Kidney capillary endothelial cell (primary cell): ENCODE data around the gene AOPEP.

Experiments
- DNase-seq: peaks from one replicate; pipeline ENCODE4 v3.0.0-alpha.2; 2018; ENCODE audit warnings: low spot score

The AOPEP gene

DNA sequence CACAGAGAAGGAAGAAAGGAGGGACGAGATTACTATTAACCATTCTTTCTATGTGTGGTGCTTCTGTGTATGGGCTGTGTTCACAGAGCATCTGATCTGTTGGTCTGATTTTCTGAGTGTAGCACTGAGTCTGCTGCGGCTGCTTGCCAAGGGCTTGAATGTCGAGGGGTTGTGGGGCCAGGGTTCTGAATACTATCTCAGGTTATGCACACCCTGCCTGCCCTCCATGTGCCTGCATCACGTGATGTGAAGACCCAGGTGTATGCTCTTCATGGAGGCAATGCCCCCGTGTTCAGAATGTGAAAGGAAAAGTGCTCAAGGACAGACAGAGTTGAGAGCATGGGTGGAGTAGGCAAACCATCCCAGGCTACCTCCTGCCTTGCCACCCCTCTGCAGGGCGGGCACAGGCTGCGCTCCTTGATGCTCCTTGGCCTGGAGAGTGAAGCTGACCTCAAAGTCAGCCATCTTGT lies 336.1 kb downstream of the AOPEP start:
- no peak for DNase-seq

GRCh38 chr9:95063300-95063699 lies 336.8 kb downstream of the AOPEP start:
- no peak for DNase-seq

DNA sequence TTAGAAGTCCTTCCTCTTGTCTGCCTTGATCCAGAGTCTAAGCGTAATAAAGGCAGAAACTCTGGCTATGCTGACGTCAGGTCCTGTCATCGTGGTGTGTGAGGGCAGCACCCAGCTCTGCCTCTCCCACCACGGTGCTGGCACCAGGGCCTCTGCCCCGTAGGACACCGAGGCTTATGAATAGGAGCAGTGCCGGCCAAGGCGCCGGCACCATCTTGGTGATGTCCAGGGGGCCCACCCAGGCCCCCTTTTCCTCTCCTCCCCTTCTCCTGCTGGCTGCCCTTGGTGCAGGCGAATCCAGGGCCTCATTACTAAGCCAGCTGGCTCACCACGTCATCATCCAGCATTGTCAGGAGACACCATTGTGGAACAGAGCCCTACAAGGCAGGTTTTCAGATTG lies 338.7 kb downstream of the AOPEP start:
- DNase-seq, result no peak

DNA sequence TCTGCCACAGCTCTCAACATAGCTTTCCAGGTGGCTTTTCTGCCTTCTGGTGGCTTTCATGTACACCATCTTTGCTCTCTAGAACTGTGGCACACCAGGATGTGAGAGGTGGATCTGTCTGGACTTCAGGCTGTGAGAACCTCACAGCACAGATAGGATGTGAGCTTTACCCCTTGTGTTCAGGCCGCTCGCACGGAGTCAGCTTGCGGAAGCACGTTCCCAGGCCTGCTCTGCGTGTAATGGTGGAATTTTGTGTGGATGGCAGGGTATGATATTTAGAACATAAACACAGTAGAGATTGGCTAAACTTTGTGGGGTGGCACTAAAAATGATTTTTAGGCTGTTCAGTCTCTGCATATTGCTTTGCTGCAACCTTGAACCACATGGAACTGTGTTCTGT lies 340.6 kb downstream of the AOPEP start:
- DNase-seq, result no peak

DNA sequence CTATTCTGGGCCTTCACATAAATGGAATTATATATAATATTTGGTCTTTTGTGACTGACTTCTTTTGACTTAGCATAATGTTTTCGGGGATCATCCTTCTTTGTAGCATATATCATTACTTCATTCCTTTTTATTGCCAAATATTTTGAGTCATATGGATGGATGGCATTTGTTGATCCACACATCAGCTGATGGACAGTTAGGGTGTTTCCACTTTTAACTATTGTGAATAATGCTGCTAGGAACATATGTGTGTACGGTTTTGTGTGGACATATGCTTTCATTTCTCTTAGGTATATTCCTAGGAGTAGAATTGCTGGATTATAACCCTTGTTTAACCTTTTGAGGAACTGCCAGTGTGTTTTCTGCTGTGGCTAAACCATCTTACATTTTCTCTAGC lies 341.4 kb downstream of the AOPEP start:
- no peak for DNase-seq

DNA sequence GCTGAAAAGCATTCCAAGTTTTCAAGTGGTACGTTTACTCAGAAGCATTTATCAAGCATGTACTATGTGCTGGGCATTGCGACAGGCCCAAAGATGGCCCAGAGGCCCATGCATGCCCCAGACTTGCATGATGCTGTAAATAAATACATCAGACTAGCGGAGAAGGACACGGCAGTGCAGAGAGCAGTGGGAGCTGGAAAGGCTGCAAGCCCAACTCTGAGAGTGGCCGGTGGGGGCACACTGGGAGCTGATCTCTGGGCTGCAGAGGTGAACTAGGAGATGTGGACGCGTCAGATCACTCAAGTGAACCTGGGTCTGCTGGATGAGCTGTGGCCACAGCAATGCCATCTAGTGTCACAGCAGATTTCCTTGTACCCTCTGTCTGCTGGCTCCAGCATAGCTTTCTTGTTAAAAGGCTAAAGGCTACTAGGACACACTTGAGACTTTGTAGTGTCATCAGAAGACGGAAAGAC lies 344.1 kb downstream of the AOPEP start:
- no peak for DNase-seq

DNA sequence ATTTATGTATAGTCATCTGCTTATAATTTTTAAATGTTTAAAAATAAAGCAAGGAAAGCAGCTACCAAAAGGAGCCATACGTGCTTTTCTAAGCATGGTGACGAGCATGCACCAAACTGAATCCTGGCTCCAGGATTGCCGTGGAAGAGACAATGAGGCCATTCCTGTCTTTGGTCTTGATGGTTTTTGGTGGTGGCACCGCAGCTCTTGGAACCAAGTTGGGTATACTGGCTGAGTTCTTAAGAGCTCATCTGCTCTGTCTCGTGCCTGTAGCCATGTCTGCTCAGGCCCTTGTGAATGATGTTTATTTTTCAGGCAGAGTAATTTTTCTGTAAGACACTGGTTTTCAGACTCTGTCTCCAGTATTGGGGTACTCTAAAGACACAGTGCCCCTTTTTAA lies 345.0 kb downstream of the AOPEP start:
- no peak for DNase-seq

GRCh38 chr9:95071925-95072324 lies 345.4 kb downstream of the AOPEP start:
- no peak for DNase-seq

DNA sequence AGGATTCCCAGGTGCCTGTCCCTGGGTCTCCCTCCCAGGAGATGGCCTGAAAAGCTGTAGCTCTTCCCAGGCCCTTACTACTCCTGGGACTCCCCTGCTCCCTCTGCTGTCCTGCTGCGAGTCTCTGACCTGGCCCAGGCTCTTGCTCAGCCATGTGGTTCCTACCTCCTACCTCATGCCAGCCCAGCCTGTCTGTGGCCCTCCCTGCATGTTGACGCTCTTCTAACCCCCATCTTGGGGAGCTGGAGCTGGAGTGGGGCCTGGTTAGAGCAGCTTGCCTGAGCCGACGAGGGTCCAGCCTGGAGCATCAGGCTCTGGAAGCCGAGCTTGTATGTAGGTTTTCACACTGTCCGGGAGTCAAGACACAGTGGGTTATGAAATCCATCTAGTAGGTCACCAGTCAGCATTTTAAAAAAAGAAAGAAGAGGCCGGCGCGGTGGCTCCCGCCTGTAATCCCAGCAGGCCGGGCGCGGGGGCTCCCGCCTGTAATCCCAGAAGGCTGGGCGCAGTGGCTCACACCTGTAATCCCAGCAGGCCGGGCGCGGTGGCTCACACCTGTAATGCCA lies 346.6 kb downstream of the AOPEP start:
- DNase-seq, result no peak

GRCh38 chr9:95073918-95074317 lies 347.4 kb downstream of the AOPEP start:
- no peak for DNase-seq

GRCh38 chr9:95074632-95075031 lies 348.1 kb downstream of the AOPEP start:
- no peak for DNase-seq

DNA sequence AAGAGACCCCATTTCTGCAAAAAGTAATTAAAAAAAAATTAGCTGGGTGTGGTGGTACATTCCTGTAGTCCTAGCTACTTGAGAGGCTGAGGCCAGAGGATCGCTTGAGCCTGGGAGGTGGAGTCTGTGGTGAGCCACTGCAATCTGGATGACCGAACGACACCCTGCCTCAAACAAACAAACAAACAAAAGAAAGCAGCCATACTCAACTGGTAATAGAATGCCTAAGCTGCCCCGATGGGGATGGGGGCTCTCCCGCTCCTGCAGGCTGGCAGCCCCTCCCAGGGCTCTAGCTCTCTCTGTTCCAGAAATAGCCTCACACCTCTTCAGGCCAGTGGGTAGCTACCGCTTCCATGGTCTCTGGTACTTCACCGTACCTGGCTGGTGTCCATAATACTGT lies 349.2 kb downstream of the AOPEP start:
- DNase-seq, result no peak

- DNase-seq, result no peak
Measured at GRCh38 chr9:95076696-95077052, 350.2 kb downstream of the AOPEP start.

GRCh38 chr9:95077053-95077765 lies 350.7 kb downstream of the AOPEP start:
- DNase-seq, result no peak

DNA sequence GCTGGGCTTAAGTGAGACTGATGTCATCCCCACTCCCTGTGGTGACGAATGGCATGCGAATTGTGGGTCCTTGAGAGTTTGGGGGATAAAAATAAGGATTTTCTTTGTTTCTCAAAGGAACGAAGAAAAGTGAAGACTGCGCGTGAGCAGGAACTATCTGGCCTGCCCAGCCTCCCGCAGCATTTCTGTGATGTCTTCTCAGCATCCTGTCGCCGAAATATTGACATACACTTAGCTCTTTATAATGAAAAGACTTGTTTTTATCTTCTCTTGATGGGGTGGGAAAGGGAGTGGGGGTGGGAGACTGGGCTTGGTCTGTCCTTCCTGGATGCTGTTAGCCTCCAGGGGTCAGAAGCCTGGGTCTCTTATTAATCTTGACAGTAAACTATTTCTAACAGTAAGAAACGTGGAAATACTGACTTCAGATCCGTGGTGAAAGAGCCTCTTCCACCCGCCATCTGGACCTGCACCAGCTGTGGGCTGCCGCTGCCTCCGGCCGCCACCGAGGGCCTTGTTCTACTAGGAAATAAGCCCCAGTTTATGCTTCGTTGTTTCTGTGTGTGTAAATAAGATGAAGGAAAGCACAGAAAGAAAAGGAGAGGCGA lies 351.4 kb downstream of the AOPEP start:
- no peak for DNase-seq

DNA sequence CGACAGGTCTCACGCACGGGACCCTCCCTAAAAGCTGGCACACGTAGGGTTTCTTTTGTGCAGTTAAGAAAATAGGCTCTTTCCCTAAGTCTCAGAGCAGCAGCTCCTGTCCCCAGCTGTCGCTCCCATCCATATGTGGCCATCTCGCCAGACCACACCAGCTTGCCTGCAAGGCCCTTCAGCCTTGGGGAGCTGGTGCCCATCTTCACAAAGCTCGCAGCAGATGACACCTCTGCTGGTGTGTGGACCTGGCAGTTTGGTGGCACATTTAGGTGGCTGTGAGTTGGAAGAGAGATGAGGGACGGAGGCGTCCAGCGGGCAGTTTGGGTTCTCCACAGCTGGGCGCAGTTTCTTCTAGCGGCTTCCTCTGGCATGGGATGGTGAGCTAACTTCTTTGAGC lies 352.0 kb downstream of the AOPEP start:
- DNase-seq, result no peak

GRCh38 chr9:95078939-95079338 lies 352.4 kb downstream of the AOPEP start:
- DNase-seq, result no peak

DNA sequence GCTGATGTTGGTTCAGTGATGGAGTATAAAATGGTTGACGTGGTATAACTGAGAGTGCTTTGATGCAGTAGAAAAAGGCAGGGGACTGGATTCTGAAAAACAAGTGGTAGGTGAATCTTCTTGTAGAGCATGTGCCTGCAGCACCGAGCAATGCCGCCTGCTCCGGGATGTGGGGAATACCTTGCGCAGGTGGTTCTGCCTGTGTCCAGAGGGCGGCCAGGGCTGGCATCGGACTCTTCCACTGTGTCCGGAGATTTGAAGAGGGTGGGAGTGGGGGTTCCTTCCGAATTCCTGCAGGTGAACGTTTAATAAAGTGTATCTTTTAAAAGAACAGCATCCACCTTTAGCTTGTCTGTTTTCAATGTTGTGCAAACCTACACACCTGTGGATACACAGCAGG lies 353.0 kb downstream of the AOPEP start:
- DNase-seq, result no peak

- no peak for DNase-seq
Measured at GRCh38 chr9:95080961-95081647, 354.6 kb downstream of the AOPEP start.

DNA sequence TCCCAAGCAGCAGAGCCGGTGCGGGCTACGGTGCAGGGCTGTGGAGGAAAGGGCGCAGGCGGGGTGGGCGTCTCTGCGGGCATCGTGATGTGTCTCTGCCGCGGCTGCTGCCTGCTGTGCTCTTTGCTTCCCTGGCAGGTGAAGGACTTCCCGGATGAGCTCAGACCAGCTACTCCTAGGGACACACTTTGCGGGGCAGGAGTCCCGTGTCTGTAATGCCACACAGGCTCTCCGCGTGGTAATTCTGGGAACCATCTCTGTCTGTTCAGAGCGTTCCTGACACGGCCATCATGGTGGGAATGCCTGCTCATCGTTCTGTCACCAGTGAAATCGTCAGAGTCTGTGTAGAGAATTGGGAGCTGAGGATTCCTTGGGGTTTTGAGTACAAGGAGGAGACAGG lies 355.5 kb downstream of the AOPEP start:
- no peak for DNase-seq

- no peak for DNase-seq
Measured at GRCh38 chr9:95082401-95083084, 356.0 kb downstream of the AOPEP start.

DNA sequence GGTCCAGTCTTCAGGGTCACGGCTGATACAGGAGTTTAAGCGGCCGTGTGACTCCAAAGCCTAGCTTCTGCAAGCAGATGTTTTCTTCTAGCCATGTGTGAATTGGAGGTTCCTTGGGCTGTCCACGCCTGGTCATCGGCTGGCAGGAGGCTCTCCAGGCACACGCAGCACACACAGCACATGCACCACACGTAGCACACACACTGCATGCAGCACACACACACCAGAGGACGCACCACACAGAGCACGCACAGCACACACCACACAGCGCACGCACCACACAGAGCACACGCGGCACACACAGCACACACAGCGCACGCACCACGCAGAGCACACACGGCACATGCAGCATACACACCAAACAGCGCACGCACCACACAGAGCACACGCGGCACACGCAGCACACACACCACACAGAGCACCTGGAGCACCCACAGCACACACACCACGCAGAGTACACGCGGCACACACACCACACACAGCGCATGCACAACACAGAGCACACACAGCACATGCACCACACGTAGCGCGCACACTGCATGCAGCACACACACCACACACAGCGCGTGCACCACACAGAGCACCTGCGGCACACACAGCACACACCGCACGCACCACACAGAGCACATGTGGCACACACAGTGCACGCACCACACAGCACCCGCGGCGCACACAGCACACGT lies 356.7 kb downstream of the AOPEP start:
- DNase-seq, result no peak
